H1 (cell line): Measurements from ENCODE around the gene MYLK. TPM values are rescaled to one million over a fixed set of nuclear protein-coding genes. Genes with fewer than 3 reads are reported as not detected.

Source experiments
- CTCF ChIA-PET: fragments of 300-600 bp; sonication (Branson Sonifier 250); formaldehyde crosslinking; loops from one replicate; lab custom pipeline; 2021; ENCODE audit not compliant: partially characterized antibody; lab: Charles Lee
- POLR2A ChIA-PET: fragments of 300-600 bp; sonication (Branson Sonifier 250); formaldehyde crosslinking; loops from one replicate; lab custom pipeline; 2021; ENCODE audit warnings: inconsistent platforms; ENCODE audit not compliant: partially characterized antibody; lab: Charles Lee
- DNase-seq, 2 experiments: peaks; one replicate each; pipeline versions ENCODE4 v3.0.0 to v3.0.0-alpha.2; 2010 to 2022; ENCODE audit warnings: low spot score in 2 of 2, low read depth in 1 of 2, mixed read lengths in 1 of 2
- FAIRE-seq: peaks from 2 replicates; lab custom pipeline; 2011; peaks lifted over from hg19 to GRCh38; lab: Jason Lieb, UNC
- H2AFZ ChIP-seq: 2 replicates; pipeline ENCODE4 v1.8.1; 2012; ENCODE audit warnings: low read length, inconsistent platforms
- H2AK5ac ChIP-seq: 2 replicates; pipeline ENCODE4 v1.6.1; 2013; ENCODE audit warnings: low read depth, low read length
- H2BK120ac ChIP-seq: replicated peaks from 2 replicates; pipeline ENCODE3; 2013; ENCODE audit warnings: low read depth, low read length, inconsistent platforms
- H2BK12ac ChIP-seq: 2 replicates; pipeline ENCODE4 v1.6.1; 2013; ENCODE audit warnings: low read depth, low read length
- H2BK15ac ChIP-seq: 2 replicates; pipeline ENCODE4 v1.6.1; 2013; ENCODE audit warnings: low read length
- H2BK20ac ChIP-seq: 2 replicates; pipeline ENCODE4 v1.6.1; 2013; ENCODE audit warnings: low read length
- H2BK5ac ChIP-seq: 2 replicates; pipeline ENCODE4 v1.6.1; 2013; ENCODE audit warnings: low read depth, low read length
- H3K14ac ChIP-seq: 2 replicates; pipeline ENCODE4 v1.6.1; 2013; ENCODE audit warnings: inconsistent platforms; ENCODE audit not compliant: insufficient read length
- H3K18ac ChIP-seq: 2 replicates; pipeline ENCODE4 v1.6.1; 2013; ENCODE audit warnings: low read length; ENCODE audit errors: extremely low read depth
- H3K23ac ChIP-seq: 2 replicates; pipeline ENCODE4 v1.6.1; 2013; ENCODE audit warnings: inconsistent platforms; ENCODE audit not compliant: insufficient read length
- H3K23me2 ChIP-seq: 2 replicates; pipeline ENCODE4 v1.6.1; 2013; ENCODE audit warnings: low read depth, low read length
- H3K27ac ChIP-seq: 2 replicates; pipeline ENCODE4 v1.6.1; 2011; ENCODE audit warnings: low read depth, low read length, inconsistent platforms
- H3K27me3 ChIP-seq, 4 experiments: replicated peaks in 1 of 4; 1 replicate in 1 of 4; 2 replicates in 3 of 4; pipeline versions ENCODE4 v1.6.1 to v1.8.1; 2011 to 2013; ENCODE audit warnings: low read length in 3 of 4, mild to moderate bottlenecking in 3 of 4, inconsistent platforms in 2 of 4, mixed read lengths in 2 of 4, moderate library complexity in 1 of 4; ENCODE audit not compliant: control insufficient read depth in 3 of 4, insufficient read depth in 3 of 4; ENCODE audit errors: extremely low read depth in 1 of 4
- H3K36me3 ChIP-seq, 4 experiments: 2 replicates each; pipeline versions ENCODE4 v1.6.1 to v1.8.1; 2011 to 2013; ENCODE audit warnings: mild to moderate bottlenecking in 4 of 4, low read length in 3 of 4, moderate library complexity in 2 of 4, control low read depth in 1 of 4, inconsistent platforms in 1 of 4; ENCODE audit not compliant: insufficient read depth in 4 of 4, control insufficient read depth in 2 of 4
- H3K4ac ChIP-seq: replicated peaks from 2 replicates; pipeline ENCODE3; 2013; ENCODE audit warnings: low read length, low read depth, mixed read lengths, inconsistent platforms; ENCODE audit not compliant: insufficient read length
- H3K4me1 ChIP-seq, 4 experiments: replicated peaks in 1 of 4; 1 replicate in 1 of 4; 2 replicates in 3 of 4; pipeline versions ENCODE4 v1.6.1 to v1.8.1; 2011 to 2013; ENCODE audit warnings: low read length in 3 of 4, inconsistent platforms in 2 of 4, mixed read lengths in 1 of 4; ENCODE audit not compliant: insufficient read depth in 4 of 4, control insufficient read depth in 3 of 4
- H3K4me2 ChIP-seq, 2 experiments: 2 replicates each; pipeline versions ENCODE4 v1.6.1 to v1.8.1; 2011 to 2013; ENCODE audit warnings: low read depth in 2 of 2, low read length in 2 of 2, control low read depth in 1 of 2, inconsistent platforms in 1 of 2, mild to moderate bottlenecking in 1 of 2; ENCODE audit not compliant: insufficient read depth in 1 of 2
- H3K4me3 ChIP-seq, 4 experiments: fragments of 200-600, 300-600 bp in 1 of 4; sonication (generic), shearing (Covaris generic), sonication (Bioruptor Twin) in 1 of 4; 2 replicates each; pipeline versions ENCODE4 v1.5.1 to v1.8.1; 2011 to 2016; ENCODE audit warnings: low read length in 4 of 4, low read depth in 3 of 4, control low read depth in 2 of 4, inconsistent platforms in 2 of 4, mild to moderate bottlenecking in 2 of 4, mixed read lengths in 1 of 4, moderate library complexity in 1 of 4; ENCODE audit not compliant: insufficient read depth in 2 of 4; ENCODE audit errors: extremely low read depth in 1 of 4
- H3K56ac ChIP-seq: replicated peaks from 2 replicates; pipeline ENCODE3; 2013; ENCODE audit warnings: low read depth, mild to moderate bottlenecking, mixed read lengths, low read length, inconsistent platforms; ENCODE audit not compliant: insufficient read length
- H3K79me1 ChIP-seq: 2 replicates; pipeline ENCODE4 v1.6.1; 2013; ENCODE audit warnings: low read depth, low read length, control low read depth
- H3K79me2 ChIP-seq, 2 experiments: 2 replicates each; pipeline versions ENCODE4 v1.6.1 to v1.8.1; 2012 to 2013; ENCODE audit warnings: low read length in 2 of 2, mild to moderate bottlenecking in 2 of 2, inconsistent platforms in 1 of 2; ENCODE audit not compliant: insufficient read depth in 2 of 2, control insufficient read depth in 1 of 2
- H3K9ac ChIP-seq, 4 experiments: replicated peaks in 1 of 4; 1 replicate in 1 of 4; 2 replicates in 3 of 4; pipeline versions ENCODE4 v1.6.1 to v1.8.1; 2011 to 2013; ENCODE audit warnings: low read depth in 3 of 4, low read length in 3 of 4, control low read depth in 2 of 4, mild to moderate bottlenecking in 2 of 4, moderate library complexity in 2 of 4, inconsistent platforms in 1 of 4; ENCODE audit errors: extremely low read depth in 1 of 4
- H3K9me3 ChIP-seq, 2 experiments: 2 replicates each; pipeline versions ENCODE4 v1.6.1 to v1.8.1; 2012 to 2013; ENCODE audit warnings: mild to moderate bottlenecking in 2 of 2, moderate library complexity in 2 of 2, control low read depth in 1 of 2, inconsistent platforms in 1 of 2, low read depth in 1 of 2, low read length in 1 of 2, mixed read lengths in 1 of 2; ENCODE audit not compliant: insufficient read depth in 2 of 2
- H4K20me1 ChIP-seq, 2 experiments: replicated peaks in 1 of 2; 2 replicates each; pipeline versions ENCODE3 to v1.8.1; 2011 to 2013; ENCODE audit warnings: inconsistent platforms in 2 of 2, low read length in 2 of 2, mild to moderate bottlenecking in 1 of 2; ENCODE audit not compliant: insufficient read depth in 2 of 2, control insufficient read depth in 1 of 2
- H4K5ac ChIP-seq: 2 replicates; pipeline ENCODE4 v1.6.1; 2013; ENCODE audit warnings: low read length, low read depth, mixed read lengths, inconsistent platforms; ENCODE audit not compliant: insufficient read length
- H4K8ac ChIP-seq: 2 replicates; pipeline ENCODE4 v1.8.0; 2013; ENCODE audit warnings: mild to moderate bottlenecking, moderate library complexity, low read length, inconsistent platforms; ENCODE audit not compliant: insufficient read depth; ENCODE audit errors: extremely low read depth
- H4K91ac ChIP-seq: replicated peaks from 2 replicates; pipeline ENCODE3; 2013; ENCODE audit warnings: low read length, mixed read lengths, inconsistent platforms; ENCODE audit not compliant: insufficient read length
- EGR1 ChIP-seq: IDR thresholded peaks from 2 replicates; pipeline ENCODE4 v1.6.1; 2011; ENCODE audit warnings: low read depth, low read length, borderline replicate concordance
- FOSL1 ChIP-seq: IDR thresholded peaks from 2 replicates; pipeline ENCODE4 v1.6.1; 2011; ENCODE audit warnings: mild to moderate bottlenecking, low read depth, low read length, moderate library complexity; ENCODE audit not compliant: insufficient read depth
- GABPA ChIP-seq: IDR thresholded peaks from 2 replicates; pipeline ENCODE4 v1.6.1; 2011; ENCODE audit warnings: mild to moderate bottlenecking, low read length, moderate library complexity, borderline replicate concordance; ENCODE audit not compliant: insufficient read depth
- MAFK ChIP-seq: IDR thresholded peaks from 2 replicates; pipeline ENCODE4 v1.6.1; 2012; ENCODE audit warnings: low read depth, mild to moderate bottlenecking, improper control_type of control experiment, low read length
- SIX5 ChIP-seq: IDR thresholded peaks from 2 replicates; pipeline ENCODE4 v1.6.1; 2011; ENCODE audit warnings: mild to moderate bottlenecking, low read depth, low read length
- SP1 ChIP-seq: IDR thresholded peaks from 2 replicates; pipeline ENCODE4 v1.6.1; 2011; ENCODE audit warnings: low read depth, low read length
- WGBS, 2 experiments: shearing (Covaris generic) in 1 of 2; methylation state at CpG; one replicate each; pipeline versions ENCODE4 v1.1.6 to v1.1.7; 2013 to 2015; ENCODE audit warnings: low lambda C conversion rate in 2 of 2, mixed read lengths in 2 of 2, inconsistent platforms in 1 of 2, low coverage in 1 of 2, missing lambda C conversion rate in 1 of 2; ENCODE audit not compliant: insufficient replicate concordance in 2 of 2, insufficient coverage in 1 of 2, insufficient read length in 1 of 2; ENCODE audit errors: extremely low coverage in 1 of 2, missing lambda C conversion rate in 1 of 2; 5-methylcytosine and 5-hydroxymethylcytosine counted together
- polyA plus RNA-seq, 7 experiments: library from polyadenylated mRNA; depleted of rRNA in 3 of 7; stranded (reverse) in 5 of 7; unstranded in 2 of 7; fragments of >200 nt in 5 of 7; fragments of 200-250 nt in 2 of 7; gene quantifications; 1 replicate in 5 of 7; 2 replicates in 1 of 7; 4 replicates in 1 of 7; pipeline versions ENCODE4 v1.2.1 to v1.2.3, GENCODE V29; 2011 to 2013; ENCODE audit warnings: missing spikeins in 2 of 7, mixed read lengths in 2 of 7
- total RNA-seq: library from RNA; stranded (reverse); fragmentation: NEBNext Ultra II Directional; extraction: Animal tissue kit (Norgen Biotek cat#: 25700); gene quantifications from 2 replicates; pipeline ENCODE4 v1.2.1, GENCODE V29; 2021

Gene MYLK
- total and polyA plus RNA-seq, 2 of the 8 experiments (the other 6 are each of a cell fraction or from before 2014, with no cell fraction given) = 11.6 to 21.3 TPM

- Histone ChIP-seq H2AFZ (no peak overlapping the region), H3K23me2 (no peaks in the 10 kb centered on the region), H3K4ac (no peak overlapping the region), H3K18ac (no peak overlapping the region), H2BK20ac (no peak overlapping the region), H3K27ac (no peak overlapping the region), H2AK5ac (no peak overlapping the region), H3K79me2 (no peaks in the 10 kb centered on the region), H2BK15ac (no peak overlapping the region), H4K20me1 (no peaks in the 10 kb centered on the region), H3K36me3 (peaks cover 0 to 3% (median 0%) of the 10 kb centered on the region in 4 experiments; a peak in 1 of 8 replicates), H3K27me3 (no peaks in the 10 kb centered on the region; a peak in 1 of 7 replicates), H2BK120ac (no peak overlapping the region), H3K14ac (no peak overlapping the region), H2BK5ac (no peak overlapping the region), H3K9me3 (no peaks in the 10 kb centered on the region), H3K4me3 (no peak overlapping the region), H3K9ac (no peak overlapping the region), H4K5ac (no peak overlapping the region), H3K79me1 (no peaks in the 10 kb centered on the region; the same call in 1 of the 2 replicates), H4K91ac (no peak overlapping the region), H2BK12ac (no peak overlapping the region), H3K4me1 (peaks cover 0 to 7% (median 2%) of the 10 kb centered on the region in 4 experiments; a peak in 3 of 7 replicates), H3K56ac (no peak overlapping the region), H3K23ac (no peak overlapping the region), H3K4me2 (no peak overlapping the region), H4K8ac (no peak overlapping the region)
- DNase-seq (no peak), FAIRE-seq (no peak)
- ChIA-PET POLR2A (interaction anchor here (1.2 to 1.6 kb wide), 2 partner anchors 9 to 26 kb away, joined by 4 read pairs; no protein-coding TSS in a partner anchor), CTCF (interaction anchor here (1.2 to 51.6 kb wide), 3 partner anchors 9 to 39 kb away, joined by 3 to 1463 read pairs (median 52); no protein-coding TSS in a partner anchor)
- 84% methylated on average over 9 of the region's 9 CpGs; no CpG with 5 or more reads in 1 of the 2 experiments for WGBS, 2 experiments
- TF ChIP-seq SP1 = no peak
- TF ChIP-seq FOSL1 = no peak
- TF ChIP-seq EGR1 = no peak
- TF ChIP-seq SIX5 = no peak
- no peak for TF ChIP-seq GABPA
- TF ChIP-seq MAFK = no peak
These were observed 192.1 kb downstream of the MYLK start for GRCh38 chr3:123692041-123692440.
